Ishikawa (cell line): ENCODE measurements around the gene AP3B2.

ENCODE experiments used
- CEBPB ChIP-seq: IDR thresholded peaks from 2 replicates; pipeline ENCODE4 v1.6.1; 2012
- CREB1 ChIP-seq: IDR thresholded peaks from 2 replicates; pipeline ENCODE4 v1.6.1; 2012; ENCODE audit warnings: low read depth
- EGR1 ChIP-seq: IDR thresholded peaks from 2 replicates; pipeline ENCODE4 v1.6.1; 2012
- EP300 ChIP-seq: IDR thresholded peaks from 2 replicates; pipeline ENCODE4 v1.6.1; 2012; ENCODE audit warnings: borderline replicate concordance
- FOXM1 ChIP-seq: IDR thresholded peaks from 2 replicates; pipeline ENCODE4 v1.6.1; 2012; ENCODE audit warnings: low read depth, borderline replicate concordance
- MAX ChIP-seq: IDR thresholded peaks from 2 replicates; pipeline ENCODE4 v1.6.1; 2012
- NFIC ChIP-seq: IDR thresholded peaks from 2 replicates; pipeline ENCODE4 v1.6.1; 2012
- RAD21 ChIP-seq: IDR thresholded peaks from 2 replicates; pipeline ENCODE4 v1.6.1; 2012; ENCODE audit warnings: low read depth
- REST ChIP-seq: IDR thresholded peaks from 2 replicates; pipeline ENCODE4 v1.6.1; 2012; ENCODE audit warnings: low read depth, mild to moderate bottlenecking
- TAF1 ChIP-seq: IDR thresholded peaks from 2 replicates; pipeline ENCODE4 v1.6.1; 2012; ENCODE audit warnings: low read depth, mild to moderate bottlenecking
- TCF12 ChIP-seq: IDR thresholded peaks from 2 replicates; pipeline ENCODE4 v1.6.1; 2012; ENCODE audit warnings: low read depth
- TEAD4 ChIP-seq: IDR thresholded peaks from 2 replicates; pipeline ENCODE4 v1.6.1; 2012
- USF1 ChIP-seq: IDR thresholded peaks from 2 replicates; pipeline ENCODE4 v1.6.1; 2012
- YY1 ChIP-seq: IDR thresholded peaks from 2 replicates; pipeline ENCODE4 v1.6.1; 2012; ENCODE audit warnings: low read depth
- ZBTB7A ChIP-seq: IDR thresholded peaks from 2 replicates; pipeline ENCODE4 v1.6.1; 2012; ENCODE audit warnings: low read depth

The AP3B2 gene

GRCh38 chr15:82655606-82656005, 54.1 kb downstream of the AP3B2 start:
- TF ChIP-seq REST: no peak
- TF ChIP-seq USF1: no peak
- TF ChIP-seq TEAD4: no peak
- no peak for TF ChIP-seq EP300
- TF ChIP-seq TCF12: no peak
- no peak for TF ChIP-seq MAX
- TF ChIP-seq YY1: no peak
- TF ChIP-seq TAF1: no peak
- no peak for TF ChIP-seq EGR1
- no peak for TF ChIP-seq FOXM1
- no peak for TF ChIP-seq ZBTB7A
- TF ChIP-seq NFIC: no peak
- TF ChIP-seq CEBPB: no peak
- TF ChIP-seq CREB1: no peak

GRCh38 chr15:82653483-82654168, 56.0 kb downstream of the AP3B2 start:
- TF ChIP-seq TAF1: no peak
- no peak for TF ChIP-seq TCF12
- no peak for TF ChIP-seq ZBTB7A
- no peak for TF ChIP-seq TEAD4

DNA sequence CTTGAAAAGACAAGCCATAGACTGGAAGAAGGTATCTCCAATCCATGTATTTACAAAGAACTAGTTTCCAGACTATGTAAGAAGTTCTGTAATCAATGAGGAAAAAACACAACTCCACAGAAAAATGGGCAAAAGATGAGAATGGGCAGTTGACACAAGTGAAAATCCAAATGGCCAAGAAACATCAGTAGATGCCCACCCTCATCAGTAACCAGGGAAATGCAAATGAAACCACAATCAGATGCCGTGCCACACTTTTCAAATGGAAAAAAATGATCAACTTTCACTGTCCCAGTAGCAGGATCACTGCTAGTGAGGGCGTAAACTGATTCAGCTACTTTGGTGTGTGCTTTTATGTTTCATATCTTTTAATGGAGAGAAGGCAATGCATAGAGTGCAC, 58.0 kb downstream of the AP3B2 start:
- TF ChIP-seq ZBTB7A (no peak), YY1 (no peak), TAF1 (no peak), EP300 (no peak)

DNA sequence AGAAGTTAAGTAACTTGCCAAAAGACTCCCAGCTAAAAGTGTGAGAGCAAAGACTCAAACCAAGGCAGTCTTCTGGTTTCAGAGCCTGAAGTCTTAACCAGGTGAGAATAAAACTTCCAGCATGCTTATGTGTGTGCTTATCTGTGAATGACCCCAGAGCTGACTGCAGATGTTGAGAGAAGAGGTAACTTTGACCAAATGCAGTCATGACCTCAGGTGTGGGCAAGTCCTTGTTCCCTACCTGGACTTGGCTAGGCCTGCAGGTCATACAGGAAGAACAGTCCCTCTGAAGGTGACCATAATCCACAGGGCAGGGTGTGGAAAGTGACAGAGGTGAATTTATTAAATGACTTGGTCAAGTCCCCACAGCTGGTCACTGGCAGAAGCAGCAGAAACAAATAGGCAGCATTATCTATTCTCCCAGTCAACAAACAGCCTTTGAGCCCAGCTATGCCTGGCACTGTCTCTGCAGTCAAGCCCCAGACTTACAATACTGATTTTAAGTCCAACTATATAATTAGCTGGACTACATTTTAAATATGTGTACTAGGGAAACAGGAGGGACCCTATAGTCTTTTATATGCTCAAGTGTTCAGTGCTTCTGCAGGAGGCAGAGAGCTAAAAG, 59.5 kb downstream of the AP3B2 start:
- TF ChIP-seq TAF1 (no peak), EP300 (no peak), TCF12 (no peak), FOXM1 (no peak), TEAD4 (no peak), CREB1 (no peak), USF1 (no peak), NFIC (no peak), MAX (no peak), EGR1 (no peak), CEBPB (no peak), REST (no peak), RAD21 (no peak), ZBTB7A (no peak), YY1 (no peak)

- no peak for TF ChIP-seq YY1
- no peak for TF ChIP-seq EGR1
- no peak for TF ChIP-seq CREB1
- TF ChIP-seq TEAD4: no peak
- TF ChIP-seq RAD21: no peak
- TF ChIP-seq ZBTB7A: no peak
- TF ChIP-seq USF1: no peak
Measured at GRCh38 chr15:82649226-82649999, 60.3 kb downstream of the AP3B2 start.
